HG03442 (cell line): ENCODE data around the gene FAM53B.
A peak's percentile ranks its signal among the peaks of the same experiment; 100 is the strongest.
"Not testable (repeated sequence)": the region's sequence is repeated elsewhere in the genome, so short reads cannot be mapped to it uniquely, and the experiment has no call there.

Experiments
- ATAC-seq: cut with Tn5 transposase; IDR thresholded peaks from one replicate; pipeline ENCODE4 v1.9.1; 2021; ENCODE audit warnings: mild to moderate bottlenecking, moderate library complexity; ENCODE audit not compliant: unreplicated experiment

Gene FAM53B, protein sequence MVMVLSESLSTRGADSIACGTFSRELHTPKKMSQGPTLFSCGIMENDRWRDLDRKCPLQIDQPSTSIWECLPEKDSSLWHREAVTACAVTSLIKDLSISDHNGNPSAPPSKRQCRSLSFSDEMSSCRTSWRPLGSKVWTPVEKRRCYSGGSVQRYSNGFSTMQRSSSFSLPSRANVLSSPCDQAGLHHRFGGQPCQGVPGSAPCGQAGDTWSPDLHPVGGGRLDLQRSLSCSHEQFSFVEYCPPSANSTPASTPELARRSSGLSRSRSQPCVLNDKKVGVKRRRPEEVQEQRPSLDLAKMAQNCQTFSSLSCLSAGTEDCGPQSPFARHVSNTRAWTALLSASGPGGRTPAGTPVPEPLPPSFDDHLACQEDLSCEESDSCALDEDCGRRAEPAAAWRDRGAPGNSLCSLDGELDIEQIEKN

DNA sequence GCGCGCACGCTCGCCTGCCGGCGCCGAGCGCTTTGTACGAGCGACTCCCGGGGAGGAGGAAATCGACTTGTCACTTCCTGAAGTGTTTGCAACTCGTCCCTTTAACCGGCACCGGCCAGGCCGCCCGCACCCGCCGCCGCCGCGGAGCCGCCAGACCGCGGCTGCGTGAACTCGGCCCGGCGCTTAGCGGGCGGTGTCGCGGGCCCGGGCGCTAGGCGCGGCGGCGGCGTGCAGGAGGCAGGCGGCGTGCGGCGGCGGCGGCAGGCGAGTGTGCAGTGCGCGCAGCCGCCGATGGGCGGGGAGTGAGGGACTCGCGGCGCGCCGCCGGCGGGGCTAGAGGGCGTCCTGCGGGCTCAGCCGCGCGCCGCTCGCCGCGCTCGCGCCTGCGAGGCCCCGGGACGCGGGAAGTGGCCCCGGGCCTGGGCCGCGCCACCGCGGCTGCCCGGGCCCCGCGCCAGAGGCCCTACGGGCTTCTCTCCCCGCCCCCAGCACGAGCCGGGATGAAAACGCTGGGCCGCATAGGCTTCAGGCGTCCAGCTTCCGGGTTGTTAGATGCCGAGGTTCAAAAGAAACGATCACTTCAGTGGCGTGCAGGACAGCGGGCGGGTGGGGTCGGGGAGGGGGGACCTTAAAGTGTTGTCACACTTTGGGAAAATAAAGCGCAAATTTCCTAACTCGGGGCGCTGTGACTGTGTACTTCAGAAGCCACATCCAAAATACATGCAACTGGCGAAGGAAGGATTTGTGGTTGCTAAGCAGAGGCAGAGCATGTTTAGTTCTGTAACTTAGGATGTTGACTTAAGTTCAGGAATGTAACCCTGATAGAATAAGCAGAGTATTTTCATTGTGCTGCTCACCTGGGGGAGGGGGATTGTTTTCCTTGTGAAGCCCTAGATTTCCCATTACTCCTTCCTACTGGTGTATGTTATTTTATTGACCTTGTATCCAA is at the start of gene FAM53B:
Gene FAM53B, minus strand, starts transcription at position 277 of the 949 bp plus-strand sequence. CDS start 37,665 bp downstream, outside the sequence.
- peak; percentile 72 for ATAC-seq

DNA sequence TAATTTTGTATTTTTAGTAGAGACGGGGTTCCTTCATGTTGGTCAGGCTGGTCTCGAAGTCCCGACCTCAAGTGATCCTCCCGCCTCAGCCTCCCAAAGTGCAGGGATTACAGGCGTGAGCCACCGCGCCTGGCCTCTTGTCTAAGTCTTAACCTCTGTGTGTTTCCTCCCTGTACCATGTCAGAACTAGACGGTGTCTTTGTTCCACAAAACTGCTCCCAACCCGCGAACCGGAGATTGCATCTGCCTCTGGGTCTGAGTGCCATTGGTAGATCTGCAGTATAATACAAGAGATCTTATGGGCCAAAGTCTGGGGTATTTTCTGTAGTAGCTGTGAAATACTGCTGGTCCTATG is 48.8 kb upstream of the FAM53B start:
- no peak for ATAC-seq

DNA sequence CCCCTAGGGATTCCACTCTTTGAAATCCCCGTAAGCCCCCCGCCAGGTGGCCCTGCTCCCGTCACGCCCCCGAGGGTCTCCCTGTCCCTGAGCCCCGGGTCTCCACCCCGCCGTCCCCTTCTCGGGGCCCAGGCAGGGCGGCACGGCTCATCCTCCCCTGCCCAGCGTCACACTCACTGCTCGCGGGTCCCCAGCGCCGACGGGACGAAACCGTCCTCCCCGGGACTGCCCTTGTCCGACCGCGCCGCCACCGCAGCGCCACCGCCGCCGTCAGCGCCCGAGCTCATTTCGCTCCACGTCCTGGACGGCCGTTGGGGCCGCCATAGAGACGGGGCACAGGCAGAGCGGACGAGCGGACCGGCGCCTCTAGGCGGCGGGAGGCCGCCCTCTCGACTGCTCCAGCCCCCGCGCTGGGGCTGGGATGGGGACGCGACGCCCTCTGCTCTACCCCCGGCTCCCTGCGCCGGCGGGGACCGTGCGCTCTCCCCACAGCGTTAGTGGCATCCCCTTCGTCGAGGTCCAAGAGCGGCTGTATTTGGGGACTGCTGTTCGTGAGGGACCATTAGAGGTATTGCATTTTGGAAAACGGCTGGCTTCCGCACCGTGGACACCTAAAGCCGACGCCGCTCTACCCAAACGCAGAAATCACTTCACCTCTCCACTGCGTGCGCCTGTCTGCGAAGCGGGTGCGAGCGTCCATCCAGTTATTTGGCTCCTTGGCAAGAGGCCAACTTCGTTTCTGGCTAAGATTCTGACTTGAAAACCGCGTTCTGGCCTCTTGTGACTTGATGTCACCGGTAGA is 47.6 kb upstream of the FAM53B start, which contains the start of gene EEF1AKMT2:
Gene EEF1AKMT2, minus strand, starts transcription at position 341 of the 802 bp plus-strand sequence. Its CDS starts 54 bp downstream, at position 287.
- ATAC-seq: peak; percentile 86

DNA sequence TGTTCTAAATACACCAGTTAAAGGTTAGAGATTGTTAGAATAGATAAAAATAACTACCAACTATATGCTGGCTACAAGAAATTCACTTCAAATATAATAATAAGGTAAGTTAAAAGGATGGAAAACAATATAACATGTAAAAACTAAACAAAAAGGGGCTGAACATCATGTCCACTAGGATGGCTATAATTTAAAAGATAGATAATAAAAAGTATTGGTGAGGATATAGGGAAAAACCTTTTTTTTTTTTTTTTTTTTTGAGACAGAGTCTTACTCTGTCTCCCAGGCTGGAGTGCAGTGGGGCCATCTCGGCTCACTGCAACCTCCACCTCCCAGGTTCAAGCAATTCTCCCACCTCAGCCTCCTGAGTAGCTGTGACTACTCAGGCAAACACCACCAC is 38.7 kb upstream of the FAM53B start:
- ATAC-seq: not testable (repeated sequence)

DNA sequence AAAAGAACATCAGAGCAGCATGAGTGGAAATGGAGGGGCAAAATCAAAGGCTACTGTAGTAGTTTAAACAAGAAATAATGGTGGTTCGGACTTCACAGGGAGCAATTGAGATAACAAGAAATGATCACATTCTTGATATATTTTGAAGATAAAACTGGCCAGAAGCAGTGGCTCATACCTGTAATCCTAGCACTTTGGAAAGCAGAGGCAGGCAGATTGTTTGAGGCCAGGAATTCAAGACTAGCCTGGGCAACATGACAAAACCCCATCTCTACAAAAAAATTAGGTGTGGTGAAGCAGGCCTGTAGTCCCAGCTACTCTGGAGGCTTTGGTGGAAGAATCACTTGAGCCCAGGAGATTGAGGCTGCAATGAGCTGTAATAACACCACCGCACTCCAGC is 24.6 kb upstream of the FAM53B start:
- no peak for ATAC-seq

DNA sequence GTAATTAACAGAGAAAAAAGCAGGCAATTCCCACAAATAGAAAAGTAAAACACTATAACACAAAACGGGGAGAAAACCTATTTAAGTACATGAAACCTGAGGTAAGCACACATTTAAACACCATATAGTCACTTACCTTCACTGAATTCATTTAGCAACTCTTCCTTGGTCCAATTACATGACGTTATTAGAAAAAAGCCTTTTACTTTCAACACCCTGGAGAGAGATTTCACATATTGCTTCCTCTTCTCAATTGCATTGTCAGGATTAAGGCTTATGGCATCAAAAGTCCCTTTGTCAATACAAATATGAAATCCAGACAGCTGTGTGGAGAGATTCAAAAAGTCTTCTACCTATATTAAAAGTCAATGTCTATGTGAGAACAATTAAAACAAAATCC is 21.1 kb upstream of the FAM53B start:
- no peak for ATAC-seq

DNA sequence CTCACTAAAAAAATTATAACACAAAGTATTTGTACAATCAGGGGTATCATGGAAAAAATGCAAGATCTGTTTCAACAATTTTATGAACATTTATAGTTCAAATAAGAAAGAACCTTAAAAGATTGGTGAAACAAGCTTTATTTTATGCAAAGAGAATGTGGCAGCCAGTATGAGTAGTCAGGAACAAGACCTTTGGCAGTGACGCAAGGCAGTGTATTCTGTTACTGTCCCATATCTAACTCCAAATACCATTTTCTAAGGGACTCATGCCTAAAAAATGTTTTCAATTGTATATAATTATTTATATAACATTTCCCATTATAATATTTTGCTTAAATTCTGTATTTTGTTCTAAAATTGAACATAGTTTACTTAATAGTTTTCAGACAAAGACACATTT is 19.1 kb upstream of the FAM53B start:
- no peak for ATAC-seq

DNA sequence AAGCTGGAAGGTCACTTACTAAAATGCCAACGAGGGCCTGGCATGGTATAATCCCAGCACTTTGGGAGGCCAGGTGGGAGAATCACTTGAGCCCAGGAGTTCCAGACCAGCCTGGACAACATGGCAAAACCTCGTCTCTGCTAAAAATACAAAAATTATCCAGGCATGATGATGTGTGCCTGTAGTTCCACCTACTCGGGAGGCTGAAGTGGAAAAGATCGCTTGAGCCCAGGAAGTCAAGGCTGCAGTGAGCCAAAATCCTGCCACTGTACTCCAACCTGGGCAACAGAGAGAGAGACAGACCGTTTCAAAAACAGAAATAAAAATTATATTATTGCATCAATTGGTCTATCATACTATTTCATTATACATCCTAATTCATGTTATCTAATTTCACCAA is 18.1 kb upstream of the FAM53B start:
- no peak for ATAC-seq

DNA sequence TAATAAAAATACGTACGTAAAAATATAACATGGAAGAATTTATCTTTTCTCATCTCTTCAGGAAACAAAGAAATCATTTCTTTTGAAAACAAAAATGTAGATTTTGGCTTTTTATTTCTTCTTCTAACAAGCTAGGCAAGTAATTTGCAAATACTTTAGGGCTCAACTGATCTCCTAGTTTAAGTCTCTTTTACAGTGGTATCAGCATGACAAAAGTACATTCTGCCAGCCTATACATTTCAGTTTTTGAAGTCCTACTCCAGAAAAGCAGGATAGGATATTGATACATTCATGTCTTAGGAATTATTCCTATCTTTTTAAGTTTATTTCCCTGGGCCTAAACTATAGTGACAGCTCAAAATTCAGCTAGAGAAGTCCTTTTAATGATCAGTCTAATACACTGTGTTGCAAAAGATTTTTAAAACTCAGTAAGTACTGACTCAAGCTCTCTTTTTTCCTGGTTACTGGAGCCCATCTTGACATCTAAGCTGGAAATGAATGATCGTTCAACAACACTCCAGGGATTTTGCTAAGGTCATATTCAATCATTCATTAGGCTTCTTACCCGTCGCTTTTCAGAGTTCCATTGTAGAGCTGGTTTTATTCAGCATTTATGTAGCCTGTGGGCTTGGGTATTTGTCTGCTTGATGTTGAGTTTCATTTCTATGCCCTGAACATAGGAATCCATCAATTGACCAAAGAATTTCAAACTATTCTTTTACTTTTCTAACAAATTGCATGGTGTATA is 12.2 kb upstream of the FAM53B start:
- no peak for ATAC-seq

DNA sequence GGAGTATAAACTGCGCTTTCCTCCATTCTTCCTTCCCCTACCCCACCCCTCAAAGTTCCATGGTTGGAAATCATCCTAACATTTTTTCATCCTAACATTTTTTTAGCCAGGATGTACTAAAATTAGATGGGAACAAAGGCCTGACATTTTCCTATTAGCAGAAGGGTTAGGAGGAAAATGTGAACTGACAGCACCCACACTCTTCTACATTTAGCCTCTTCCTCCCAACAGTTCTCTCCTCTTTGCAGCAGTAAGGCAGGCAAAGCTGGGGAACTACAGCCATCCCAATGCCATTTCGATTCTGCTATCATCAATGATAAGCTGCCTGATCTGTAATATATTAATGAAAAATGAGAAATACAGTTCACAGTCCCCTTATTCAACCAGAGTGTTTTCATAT is 11.4 kb upstream of the FAM53B start:
- ATAC-seq: no peak

DNA sequence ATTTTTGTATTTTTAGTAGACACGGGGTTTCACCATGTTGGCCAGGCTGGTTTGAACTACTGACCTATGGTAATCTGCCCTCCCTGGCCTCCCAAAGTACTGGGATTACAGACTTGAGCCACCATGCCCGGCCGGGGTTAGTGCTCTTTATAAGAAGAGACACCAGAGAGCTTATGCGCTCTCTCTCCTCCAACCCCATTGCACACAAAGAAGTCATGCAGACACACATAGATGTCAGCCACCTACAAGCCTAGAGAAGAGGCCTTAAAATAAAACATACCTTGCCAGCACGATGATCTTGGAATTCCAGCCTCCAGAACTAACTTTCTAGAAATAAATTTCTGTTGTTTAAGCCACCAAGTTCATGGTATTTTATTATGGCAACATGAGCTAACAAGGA is 10.0 kb upstream of the FAM53B start:
- no peak for ATAC-seq

DNA sequence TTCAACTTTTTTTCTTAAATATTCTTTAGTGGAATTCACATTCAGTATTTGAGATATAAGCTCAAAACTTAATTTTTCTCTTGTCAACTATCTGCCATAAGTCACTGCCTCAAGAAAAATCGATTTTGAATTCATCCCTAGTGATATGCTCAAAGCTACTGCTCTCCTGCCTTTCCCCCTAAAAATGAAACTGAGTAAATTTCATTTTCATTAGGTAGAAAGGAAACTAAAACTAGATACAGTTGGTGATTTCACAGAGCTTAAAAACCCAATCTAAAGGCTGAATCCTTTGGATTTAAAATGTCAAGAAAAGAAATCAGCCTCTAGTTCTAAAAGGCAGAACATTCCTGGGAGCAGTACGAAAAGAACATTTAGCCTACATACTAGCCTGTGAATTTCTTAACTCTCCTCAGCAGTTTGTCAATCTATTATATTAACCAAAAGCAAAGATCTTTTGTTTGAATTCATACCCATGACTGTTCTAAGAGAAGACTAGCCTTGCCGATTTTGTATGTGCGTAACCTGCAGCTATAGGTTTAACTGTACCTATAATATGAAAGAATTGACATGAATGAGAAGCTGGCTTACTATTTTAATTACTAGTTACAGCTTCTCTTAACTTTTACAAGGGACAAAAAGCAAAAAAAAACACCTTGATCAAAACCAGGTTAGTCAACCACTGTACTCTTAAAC is 4.9 kb upstream of the FAM53B start:
- ATAC-seq: no peak

DNA sequence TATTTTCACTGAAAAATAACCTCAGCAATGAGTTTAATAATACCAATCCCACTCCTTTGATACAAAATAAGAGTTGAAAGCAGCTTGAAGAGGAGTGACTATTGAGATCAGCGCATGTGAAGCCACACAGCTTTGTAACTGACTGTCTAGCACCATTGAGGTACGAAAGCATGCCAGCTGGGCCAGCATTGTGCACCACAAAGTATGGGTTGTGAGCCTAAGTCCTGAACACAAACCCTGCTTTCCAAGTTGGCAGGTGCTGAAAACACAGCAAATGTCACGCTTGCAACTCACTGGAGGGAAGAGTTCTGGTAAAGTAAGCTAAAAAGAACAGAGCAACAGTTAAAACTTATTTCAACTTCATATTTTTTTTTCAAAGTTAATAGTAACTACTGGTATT is 4.0 kb upstream of the FAM53B start:
- no peak for ATAC-seq

DNA sequence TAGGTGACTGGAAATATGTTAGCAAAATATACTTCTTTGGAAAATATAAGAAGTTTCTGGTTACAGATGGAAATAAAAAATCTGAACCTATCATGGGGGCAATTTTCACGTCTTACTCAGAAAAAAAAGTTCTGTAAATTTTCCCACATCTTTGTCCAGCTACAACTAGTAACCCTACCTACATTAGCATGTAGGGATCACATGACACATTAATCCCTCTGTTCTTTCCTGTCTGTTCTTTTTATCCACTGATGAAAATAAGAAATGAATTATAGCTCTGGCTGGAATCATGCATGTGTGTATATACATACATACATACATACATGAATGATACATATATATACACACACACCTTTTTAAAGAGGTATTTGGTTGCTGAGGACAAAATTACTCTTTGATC is 3.6 kb upstream of the FAM53B start:
- ATAC-seq: no peak

DNA sequence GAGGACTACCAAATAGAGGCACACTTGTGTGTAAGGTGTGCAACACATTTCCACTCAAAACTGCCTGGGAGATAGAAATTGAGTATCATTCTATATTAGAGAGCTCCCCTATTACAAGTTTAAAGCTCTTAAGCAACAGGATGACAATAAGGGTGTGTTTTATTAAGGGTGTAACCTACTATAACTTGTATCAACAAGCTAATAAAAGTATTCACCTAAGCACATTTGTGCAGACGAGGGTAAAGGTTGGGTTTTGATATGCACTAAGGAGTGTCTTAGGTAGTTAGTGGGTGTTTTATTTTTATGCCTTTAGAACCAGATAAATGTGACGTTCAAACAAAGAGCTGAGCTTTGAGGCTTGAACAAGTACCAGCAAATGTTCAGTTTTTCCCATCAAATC is 2.8 kb upstream of the FAM53B start:
- no peak for ATAC-seq

DNA sequence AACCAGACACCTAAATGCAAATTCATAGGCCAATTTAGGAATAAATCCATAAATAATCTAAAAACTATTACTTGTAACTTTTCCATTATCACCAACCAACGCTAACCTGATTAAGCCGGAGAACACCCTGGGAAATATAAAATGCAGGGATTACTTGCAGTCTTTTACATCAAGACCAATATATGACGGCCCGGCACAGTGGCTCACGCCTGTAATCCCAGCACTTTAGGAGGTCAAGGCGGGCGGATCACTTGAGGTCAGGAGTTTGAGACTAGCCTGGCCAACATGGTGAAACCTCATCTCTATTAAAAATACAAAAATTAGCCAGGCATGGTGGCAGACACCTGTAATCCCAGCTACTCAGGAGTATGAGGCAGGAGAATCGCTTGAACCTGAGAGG is 2.3 kb upstream of the FAM53B start:
- ATAC-seq: not testable (repeated sequence)

DNA sequence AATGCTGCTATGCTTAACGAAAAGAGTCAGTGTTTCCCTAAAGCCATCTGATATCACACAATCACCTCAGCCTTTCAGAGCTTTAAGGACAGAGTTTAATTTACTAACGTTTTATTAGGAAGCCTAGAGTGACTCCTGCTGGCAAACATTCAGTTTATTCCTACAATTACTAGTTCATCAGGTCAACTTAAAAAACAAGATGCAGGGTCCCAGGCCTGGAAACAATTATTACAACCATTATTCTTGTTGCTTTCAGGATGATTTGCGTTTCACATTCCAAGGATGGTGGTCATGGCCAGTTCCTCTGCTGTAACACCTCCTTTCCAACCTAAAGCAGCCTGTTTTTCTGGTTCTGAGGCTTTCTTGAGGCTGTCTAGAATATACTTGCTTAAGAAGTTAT is 1.5 kb upstream of the FAM53B start:
- no peak for ATAC-seq

DNA sequence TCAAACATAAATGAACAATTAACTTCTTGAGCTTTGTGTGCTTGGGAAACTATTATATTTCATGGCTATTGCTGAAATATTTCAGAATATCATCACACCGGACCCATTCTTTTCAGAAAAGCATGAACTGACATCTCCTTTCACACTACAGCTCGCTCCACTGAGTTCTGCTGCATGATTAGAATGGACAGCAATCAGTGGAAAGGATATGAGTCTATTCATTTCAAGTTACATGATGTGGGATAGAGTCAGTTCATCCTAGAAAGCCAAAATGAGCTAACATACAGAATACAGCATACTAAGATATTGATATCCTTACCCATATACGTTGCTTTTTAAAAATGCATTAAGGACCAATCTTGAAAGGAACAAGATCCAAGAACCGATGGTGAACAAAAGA is 1.1 kb upstream of the FAM53B start:
- ATAC-seq: no peak

DNA sequence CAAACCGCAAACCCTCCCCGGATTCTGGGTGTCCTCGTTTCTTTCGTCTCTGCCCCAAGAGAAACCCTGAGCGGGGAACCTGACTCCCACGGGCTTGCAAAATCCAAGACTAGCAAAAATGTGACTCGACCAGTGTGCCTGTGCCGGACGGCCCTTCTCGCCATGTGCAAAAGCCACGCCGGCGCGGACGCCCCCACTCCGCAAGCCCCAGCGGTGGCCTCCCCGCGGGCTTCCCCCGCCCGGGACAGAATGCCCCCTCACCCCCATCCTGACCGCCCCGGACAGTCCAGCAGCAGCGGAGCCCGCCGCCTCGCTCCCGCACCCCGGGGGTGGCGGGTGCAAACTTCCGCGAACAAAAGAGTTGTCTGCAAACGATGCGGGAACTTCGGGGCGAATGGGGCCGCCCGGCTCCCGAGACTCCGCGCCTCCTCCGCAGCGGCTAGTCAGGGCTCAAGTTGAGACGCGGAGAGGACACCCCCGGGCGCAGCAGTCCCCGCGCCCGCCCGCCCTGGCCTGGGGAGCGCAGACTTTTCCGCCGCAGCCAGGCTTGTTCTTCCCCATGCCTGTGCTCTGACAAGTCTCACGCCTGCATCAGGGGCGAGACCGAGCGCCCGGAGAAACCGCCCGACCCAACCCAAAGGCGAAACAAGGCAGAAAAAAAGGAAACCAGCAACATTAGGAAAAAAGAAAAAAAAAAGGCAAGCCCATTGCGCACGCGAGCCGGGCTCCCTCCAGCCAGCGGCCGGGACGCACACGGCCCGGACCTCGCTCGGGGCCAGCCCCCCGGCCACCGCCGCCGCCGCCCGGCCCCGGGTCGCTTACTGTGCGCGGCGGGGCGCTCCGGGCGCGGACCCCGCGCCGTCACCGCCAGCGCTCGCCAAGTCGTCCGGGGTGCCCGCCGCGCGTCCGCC is 732 bp downstream of the FAM53B start:
- peak; percentile 26 for ATAC-seq
